ENCODE results near the gene HERC3.

HERC3 gene

DNA sequence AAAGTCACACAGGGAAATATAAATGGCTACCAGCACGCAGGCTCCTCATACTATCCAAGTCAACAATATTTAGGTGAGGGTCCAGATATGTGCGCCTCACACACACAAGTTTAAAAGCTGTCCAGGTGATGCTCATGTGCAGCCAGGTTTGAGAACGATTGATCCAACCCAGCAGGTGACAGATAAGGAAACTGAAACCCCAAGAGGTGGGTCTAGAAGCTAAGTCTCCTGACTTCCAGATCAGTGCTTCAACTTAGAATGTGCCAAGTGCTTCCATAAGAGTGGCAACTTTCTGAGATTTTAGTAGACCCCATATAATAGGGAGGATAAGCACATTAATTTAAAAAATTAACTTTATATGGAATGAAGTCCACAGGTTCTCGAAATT, 159.8 kb downstream of the HERC3 start:
- DNase-seq = no peak

DNA sequence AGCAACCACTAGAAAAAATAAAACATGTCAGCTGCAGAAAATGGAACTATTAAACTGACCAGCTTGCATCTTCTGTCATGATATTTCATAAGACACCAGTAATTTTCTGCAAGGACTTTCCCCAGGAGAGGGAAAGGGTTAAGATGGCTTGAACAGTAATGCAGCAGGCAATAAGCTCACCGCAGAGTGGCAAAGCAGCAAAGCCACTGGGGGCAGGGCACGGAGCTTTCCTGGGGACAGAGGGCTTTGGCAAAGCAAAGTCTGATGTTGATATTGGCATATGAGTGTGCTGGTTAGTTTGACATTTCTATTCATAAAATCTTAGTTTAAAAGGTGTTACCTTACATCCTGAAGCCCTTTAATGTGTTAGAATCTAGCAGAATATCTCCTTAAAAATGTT, 160.5 kb downstream of the HERC3 start:
- no peak for DNase-seq

DNA sequence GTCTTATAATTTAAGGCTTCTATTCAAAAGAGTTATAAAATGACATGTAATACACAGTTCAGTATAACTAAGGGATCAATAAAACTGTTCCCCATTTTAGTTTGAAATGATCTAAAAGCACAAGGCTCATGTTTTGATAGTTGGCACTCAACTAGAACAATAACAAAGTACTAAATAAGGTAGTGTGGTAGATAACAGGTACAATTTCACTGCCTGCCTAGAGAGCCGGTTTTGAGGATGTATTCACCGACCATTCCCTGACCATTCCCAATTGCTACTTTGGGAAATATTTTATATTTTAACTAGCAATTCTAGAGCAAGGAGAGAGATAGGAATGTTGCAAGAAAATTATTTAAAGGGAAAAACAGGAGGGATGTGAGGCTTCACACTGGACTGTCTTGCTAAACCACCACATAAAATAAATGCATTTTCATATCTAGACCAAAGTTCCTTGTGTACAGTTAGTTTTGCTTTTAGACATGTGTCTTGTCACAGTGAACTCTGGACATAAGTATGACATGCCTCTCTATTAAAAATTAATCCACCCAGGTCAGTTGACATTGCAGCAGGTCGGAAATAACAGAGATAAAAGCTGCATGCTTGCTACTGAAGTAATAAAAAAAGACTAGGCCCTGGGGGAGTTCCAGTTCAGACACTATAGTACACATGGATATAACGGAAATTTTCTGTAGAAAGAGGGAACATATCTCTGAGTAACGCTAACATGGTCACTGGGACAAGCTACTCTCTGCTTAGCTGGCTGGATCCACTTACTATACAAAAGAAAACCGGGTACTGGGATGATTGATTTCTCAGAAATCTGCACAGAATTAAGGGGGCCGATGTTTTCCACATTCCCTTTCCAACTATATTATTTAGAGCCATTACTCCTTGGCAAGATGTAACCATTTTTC, 161.6 kb downstream of the HERC3 start:
- no peak for DNase-seq

DNA sequence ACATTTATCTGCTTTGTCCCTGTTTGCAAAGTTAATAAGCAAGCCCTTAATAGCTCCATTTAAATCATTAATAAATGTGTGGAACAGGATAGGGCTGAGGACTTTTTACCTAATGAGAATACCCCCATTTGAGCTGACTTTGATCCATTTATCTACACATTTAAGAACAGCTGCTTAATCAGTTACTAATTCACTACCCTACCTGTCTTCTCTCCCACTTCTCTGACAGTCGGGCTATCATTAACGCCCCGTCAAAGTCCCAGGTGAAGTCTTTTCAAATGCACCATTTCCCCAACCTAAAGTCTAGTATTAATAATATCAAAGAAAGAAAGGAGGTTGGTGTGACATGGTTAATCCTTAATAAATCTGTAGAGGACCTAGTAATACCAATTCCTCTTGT, 162.5 kb downstream of the HERC3 start:
- no peak for DNase-seq

DNA sequence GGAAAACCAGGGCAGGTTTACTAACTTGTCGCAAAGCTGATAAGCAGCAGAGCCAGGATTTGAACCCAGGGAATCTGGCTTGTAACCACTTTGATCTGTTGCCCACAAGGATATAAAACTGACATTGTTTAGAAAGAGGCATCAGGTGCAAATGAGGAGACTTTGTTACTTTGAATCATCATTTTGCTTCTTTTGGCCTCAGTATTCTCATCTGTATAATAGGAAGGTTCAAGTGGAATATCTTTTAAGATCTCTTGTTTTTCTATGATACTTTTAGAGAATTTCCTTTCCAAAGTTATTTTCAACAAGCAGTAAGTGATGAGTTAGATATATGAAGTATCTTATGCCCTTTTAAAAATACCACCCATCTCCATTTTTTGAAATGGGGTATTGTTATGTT, 163.2 kb downstream of the HERC3 start:
- no peak for DNase-seq

DNA sequence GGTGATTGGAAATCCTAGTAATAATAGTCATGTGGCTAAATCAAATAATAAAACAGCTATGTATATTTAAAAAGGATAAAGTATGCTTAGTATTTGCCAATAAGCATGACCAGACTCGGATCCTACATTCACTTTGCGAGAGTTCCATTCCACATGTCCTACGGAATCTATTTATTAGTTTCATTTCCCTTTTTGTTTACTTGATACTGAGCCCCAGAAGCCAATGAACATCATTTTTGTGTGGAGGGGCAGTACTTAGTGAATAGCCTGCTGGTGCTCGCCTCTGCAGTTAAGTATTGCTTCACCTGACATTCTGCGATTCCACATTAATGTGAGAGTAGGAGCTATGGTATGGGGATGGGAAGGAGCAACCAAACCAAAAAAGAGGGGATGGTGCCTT, 163.9 kb downstream of the HERC3 start:
- no peak for DNase-seq

DNA sequence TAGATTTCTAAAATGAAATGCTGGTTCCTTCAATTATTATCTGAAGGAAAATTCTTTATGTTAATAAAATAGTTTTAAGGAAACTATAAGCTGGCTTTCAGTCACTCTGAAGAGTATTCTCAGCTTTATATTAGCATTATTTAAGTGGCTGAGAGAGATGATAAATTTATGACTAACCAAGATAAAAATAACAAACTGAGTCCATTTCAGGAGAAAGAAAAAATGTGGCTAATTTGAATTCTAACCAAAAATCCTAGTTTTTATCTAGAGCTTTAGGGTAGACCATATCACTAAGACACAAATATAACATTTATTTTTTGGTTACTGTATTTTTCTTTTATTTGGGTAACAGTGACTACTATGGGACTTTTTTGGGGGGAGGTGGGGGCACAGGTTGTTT, 164.8 kb downstream of the HERC3 start:
- DNase-seq = no peak

DNA sequence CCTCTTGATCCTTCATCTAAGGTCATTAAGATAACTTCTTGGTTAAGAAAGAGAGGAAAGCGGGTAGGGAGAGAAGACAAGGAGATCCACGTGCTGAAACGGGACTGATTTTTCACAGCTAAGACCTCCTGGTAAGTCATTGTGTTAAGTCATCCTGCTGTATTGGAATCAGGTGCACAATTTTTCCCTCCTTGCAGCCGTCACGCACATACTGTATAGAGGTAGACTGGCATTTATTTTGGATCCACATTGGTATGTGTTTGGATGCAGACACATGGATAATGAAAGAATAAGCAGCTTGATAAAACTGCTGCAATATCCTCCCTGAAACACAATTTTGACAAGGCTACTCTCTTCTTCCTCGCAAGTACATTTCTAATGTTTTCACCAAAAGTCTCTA, 165.5 kb downstream of the HERC3 start:
- no peak for DNase-seq

Measured in activated gamma-delta T cell treated with Interleukin-2 at 50 U/mL for 16 hours (primary cell).